HepG2 (cell line): Measurements from ENCODE around the gene ENTPD7. TPM values are rescaled to one million over a fixed set of nuclear protein-coding genes. Genes with fewer than 3 reads are reported as not detected.

Source experiments
- ATAC-seq: fragments of 200-7000 bp; cut with Tn5 transposase; 3 replicates; pipeline ENCODE4 v1.9.1; 2020; ENCODE audit warnings: mild to moderate bottlenecking, moderate library complexity
- BruUV-seq: library from RNA; stranded (reverse); fragments of 400-500 nt; replicated peaks from 2 replicates; lab custom pipeline; 2021; lab: Mats Ljungman, UMichigan
- CTCF ChIA-PET: fragments of 300-600 bp; formaldehyde crosslinking; extraction: SDS; loops from one replicate; lab custom pipeline; 2021; ENCODE audit warnings: low total read pairs, inconsistent platforms, low intra/inter-chr PET ratio; lab: Yijun Ruan, JAX
- POLR2A ChIA-PET: fragments of 350-600 bp; sonication (Branson Sonifier 250); formaldehyde crosslinking; loops from one replicate; lab custom pipeline; 2020; ENCODE audit warnings: antibody characterized with exemption, inconsistent platforms; lab: Yijun Ruan, JAX
- DNase-seq: peaks from one replicate; pipeline ENCODE4 v3.0.0-alpha.2; 2015; ENCODE audit warnings: low spot score
- FAIRE-seq: peaks from 3 replicates; lab custom pipeline; 2011; peaks lifted over from hg19 to GRCh38; lab: Jason Lieb, UNC
- H2AFZ ChIP-seq: one replicate; pipeline ENCODE4 v1.6.1; 2011; ENCODE audit warnings: low read length, inconsistent platforms
- H3K27ac ChIP-seq: fragments of 300-600 bp; 3 replicates; pipeline ENCODE4 v1.8.0; 2011; ENCODE audit warnings: mixed run types, mild to moderate bottlenecking, mixed read lengths, low read length, inconsistent platforms; ENCODE audit not compliant: insufficient read depth; ENCODE audit errors: extremely low read length
- H3K27me3 ChIP-seq, 2 experiments: fragments of 200-600 bp in 1 of 2; 2 replicates in 1 of 2; 3 replicates in 1 of 2; pipeline versions ENCODE4 v1.6.0 to v1.8.0; 2011; ENCODE audit warnings: low read length in 2 of 2, mild to moderate bottlenecking in 2 of 2, moderate library complexity in 2 of 2, inconsistent platforms in 1 of 2; ENCODE audit not compliant: insufficient read depth in 2 of 2, control insufficient read depth in 1 of 2
- H3K36me3 ChIP-seq, 2 experiments: fragments of 200-600 bp in 1 of 2; replicated peaks in 1 of 2; 2 replicates in 1 of 2; 3 replicates in 1 of 2; pipeline versions ENCODE4 v1.5.1 to v1.8.0; 2011; ENCODE audit warnings: low read length in 2 of 2, inconsistent platforms in 1 of 2; ENCODE audit not compliant: insufficient read depth in 2 of 2, control insufficient read depth in 1 of 2
- H3K4me1 ChIP-seq: 2 replicates; pipeline ENCODE4 v1.5.1; 2012; ENCODE audit warnings: low read length, inconsistent platforms; ENCODE audit not compliant: insufficient read depth
- H3K4me2 ChIP-seq: 2 replicates; pipeline ENCODE4 v1.6.0; 2011; ENCODE audit warnings: low read depth, low read length, inconsistent platforms
- H3K4me3 ChIP-seq, 3 experiments: fragments of 200-600 bp in 1 of 3; sonication (generic), shearing (Covaris generic) in 1 of 3; replicated peaks in 1 of 3; 2 replicates each; pipeline ENCODE4 v1.5.1; 2011 to 2016; ENCODE audit warnings: low read length in 3 of 3, inconsistent platforms in 2 of 3, low read depth in 2 of 3, mild to moderate bottlenecking in 2 of 3, control low read depth in 1 of 3, mixed read lengths in 1 of 3; ENCODE audit not compliant: insufficient read depth in 1 of 3
- H3K79me2 ChIP-seq: one replicate; pipeline ENCODE4 v1.6.1; 2011; ENCODE audit warnings: low read length, inconsistent platforms; ENCODE audit not compliant: insufficient read depth
- H3K9ac ChIP-seq: 2 replicates; pipeline ENCODE4 v1.6.0; 2011; ENCODE audit warnings: mild to moderate bottlenecking, low read depth, low read length, inconsistent platforms; ENCODE audit not compliant: insufficient read depth
- H3K9me3 ChIP-seq: 2 replicates; pipeline ENCODE4 v1.5.1; 2012; ENCODE audit warnings: mild to moderate bottlenecking, low read length
- H4K20me1 ChIP-seq: 2 replicates; pipeline ENCODE4 v1.6.0; 2011; ENCODE audit warnings: inconsistent platforms, mild to moderate bottlenecking, low read length, moderate library complexity; ENCODE audit not compliant: insufficient read depth
- ATF7-NPFF ChIP-seq: sonication (generic); formaldehyde crosslinking; IDR thresholded peaks from 2 replicates; pipeline ENCODE4 v1.8.1; 2023; ENCODE audit warnings: mild to moderate bottlenecking, low read depth, missing genetic modification reagents, moderate library complexity
- HOXA9 ChIP-seq: sonication (generic); formaldehyde crosslinking; IDR thresholded peaks from 2 replicates; pipeline ENCODE4 v1.8.1; 2022; ENCODE audit warnings: missing genetic modification reagents, mild to moderate bottlenecking, moderate library complexity, borderline replicate concordance
- MAFG ChIP-seq: sonication (generic); formaldehyde crosslinking; IDR thresholded peaks from 2 replicates; pipeline ENCODE4 v1.5.1; 2020; ENCODE audit warnings: mild to moderate bottlenecking, missing genetic modification reagents
- NBN ChIP-seq: fragments of 450-650 bp; conservative IDR thresholded peaks from 2 replicates; pipeline ENCODE4 v1.6.1; 2017
- NFE2L1 ChIP-seq: sonication (generic); formaldehyde crosslinking; IDR thresholded peaks from 2 replicates; pipeline ENCODE4 v1.4.0; 2020; ENCODE audit warnings: missing genetic modification reagents, mild to moderate bottlenecking, borderline replicate concordance
- RBFOX2 ChIP-seq: fragments of 200-400 bp; formaldehyde crosslinking; IDR thresholded peaks from 2 replicates; pipeline ENCODE4 v1.6.1; 2017; ENCODE audit warnings: low read depth, mild to moderate bottlenecking, low read length
- RORA ChIP-seq: sonication (generic); formaldehyde crosslinking; IDR thresholded peaks from 2 replicates; pipeline ENCODE4 v1.5.0; 2020; ENCODE audit warnings: mild to moderate bottlenecking, missing genetic modification reagents, moderate library complexity
- SNAI1 ChIP-seq: sonication (generic); formaldehyde crosslinking; IDR thresholded peaks from 2 replicates; pipeline ENCODE4 v1.5.0; 2020; ENCODE audit warnings: mild to moderate bottlenecking, missing genetic modification reagents, borderline replicate concordance
- STAG1 ChIP-seq: sonication (generic); formaldehyde crosslinking; IDR thresholded peaks from 2 replicates; pipeline ENCODE4 v1.4.0; 2020; ENCODE audit warnings: missing genetic modification reagents
- ZNF24 ChIP-seq: fragments of 450-650 bp; IDR thresholded peaks from 2 replicates; pipeline ENCODE4 v1.6.1; 2017; ENCODE audit warnings: antibody characterized with exemption, mild to moderate bottlenecking
- ZNF431 ChIP-seq: sonication (generic); formaldehyde crosslinking; IDR thresholded peaks from 2 replicates; pipeline ENCODE4 v1.9.0; 2022; ENCODE audit warnings: missing genetic modification reagents, low read depth, mild to moderate bottlenecking, borderline replicate concordance
- ZNF724P ChIP-seq: sonication (generic); formaldehyde crosslinking; IDR thresholded peaks from 2 replicates; pipeline ENCODE4 v1.8.0; 2022; ENCODE audit warnings: missing genetic modification reagents, borderline replicate concordance
- WGBS: methylation state at CpG from one replicate; pipeline ENCODE4 v1.1.6; 2017; ENCODE audit warnings: low lambda C conversion rate; 5-methylcytosine and 5-hydroxymethylcytosine counted together
- in situ Hi-C: cut with HindIII; loops from 2 replicates; pipeline ENCODE4 v1.10.0; 2017; ENCODE audit warnings: low pct_unique_long_range_greater_than_20kb; ENCODE audit not compliant: extremely low pct_ligation_motif_present
- intact Hi-C: fragments of 100-400 bp; cut with micrococcal nuclease; formaldehyde crosslinking; loops from one replicate; pipeline ENCODE4 v1.10.0; 2022; ENCODE audit not compliant: unreplicated experiment
- polyA plus RNA-seq, 8 experiments: library from polyadenylated mRNA; depleted of rRNA in 3 of 8; stranded (reverse) in 7 of 8; unstranded in 1 of 8; fragments of >200 nt; fragmentation: Illumina TruSeq in 4 of 8; extraction: Trizol in 4 of 8; gene quantifications; 2 replicates each; pipeline versions ENCODE4 v1.2.1 to v1.2.3, GENCODE V29; 2011 to 2016; ENCODE audit warnings: low read depth in 4 of 8, missing spikeins in 1 of 8, mixed read lengths in 1 of 8; ENCODE audit not compliant: insufficient read depth in 1 of 8
- total RNA-seq, 5 experiments: library from RNA; depleted of rRNA; stranded (reverse); fragments of >200 nt; fragmentation: Illumina TruSeq; extraction: Trizol; gene quantifications; 2 replicates each; pipeline ENCODE4 v1.2.3, GENCODE V29; 2016; ENCODE audit warnings: low read depth in 1 of 5
- TF ChIP-seq, protein P1 (sequence below): sonication (generic); formaldehyde crosslinking; IDR thresholded peaks from 2 replicates; pipeline ENCODE4 v1.4.0; 2020; ENCODE audit warnings: missing genetic modification reagents

ENTPD7 gene
- total and polyA plus RNA-seq, 2 of the 13 experiments (the other 11 are each of a cell fraction or from before 2014, with no cell fraction given), result 7.6 to 36.5 TPM

DNA sequence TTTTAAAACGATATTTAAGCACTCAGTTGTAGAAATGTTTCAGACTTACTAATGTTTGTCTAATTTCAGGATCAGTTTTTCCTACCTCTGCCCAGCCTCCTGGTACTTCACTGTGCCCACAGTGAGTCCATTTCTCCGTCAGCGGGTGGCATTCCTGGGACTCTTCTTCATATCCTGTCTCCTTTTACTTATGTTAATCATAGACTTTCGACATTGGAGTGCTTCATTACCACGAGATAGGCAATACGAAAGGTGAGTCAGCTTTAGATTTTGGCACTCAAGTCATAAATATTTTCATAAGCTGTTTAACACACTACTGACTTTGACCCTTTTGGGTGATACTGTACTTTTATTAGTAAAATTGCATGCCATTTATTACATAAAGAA lies 2.1 kb downstream of the ENTPD7 start:
- H3K9me3 ChIP-seq, result no peaks in the 10 kb centered on the region
- TF ChIP-seq ATF7-NPFF (CRISPR knock-in tag) (no peak), STAG1 (CRISPR knock-in tag) (no peak)
- TF ChIP-seq, protein P1, sequence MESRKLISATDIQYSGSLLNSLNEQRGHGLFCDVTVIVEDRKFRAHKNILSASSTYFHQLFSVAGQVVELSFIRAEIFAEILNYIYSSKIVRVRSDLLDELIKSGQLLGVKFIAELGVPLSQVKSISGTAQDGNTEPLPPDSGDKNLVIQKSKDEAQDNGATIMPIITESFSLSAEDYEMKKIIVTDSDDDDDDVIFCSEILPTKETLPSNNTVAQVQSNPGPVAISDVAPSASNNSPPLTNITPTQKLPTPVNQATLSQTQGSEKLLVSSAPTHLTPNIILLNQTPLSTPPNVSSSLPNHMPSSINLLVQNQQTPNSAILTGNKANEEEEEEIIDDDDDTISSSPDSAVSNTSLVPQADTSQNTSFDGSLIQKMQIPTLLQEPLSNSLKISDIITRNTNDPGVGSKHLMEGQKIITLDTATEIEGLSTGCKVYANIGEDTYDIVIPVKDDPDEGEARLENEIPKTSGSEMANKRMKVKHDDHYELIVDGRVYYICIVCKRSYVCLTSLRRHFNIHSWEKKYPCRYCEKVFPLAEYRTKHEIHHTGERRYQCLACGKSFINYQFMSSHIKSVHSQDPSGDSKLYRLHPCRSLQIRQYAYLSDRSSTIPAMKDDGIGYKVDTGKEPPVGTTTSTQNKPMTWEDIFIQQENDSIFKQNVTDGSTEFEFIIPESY (CRISPR knock-in tag), result 0 out of 2 replicates have a peak, but pooled peaks have one; percentile 14
- no peak overlapping the region; the same call in 1 of the 2 replicates for H3K9ac ChIP-seq
- intact Hi-C loops, result no loop called here
- FAIRE-seq (no peak), ATAC-seq (no peak), DNase-seq (no peak)
- no peaks in the 10 kb centered on the region; a peak in 1 of 5 replicates for H3K27me3 ChIP-seq
- ChIA-PET CTCF (no interaction called here), POLR2A (no interaction called here)
- in situ Hi-C loops, result no loop called here
- peak overlapping the region; percentile 76 for H3K27ac ChIP-seq
- H3K4me2 ChIP-seq, result peak overlapping the region; percentile 72
- H2AFZ ChIP-seq, result no peak overlapping the region
- WGBS, result 78% methylated on average over 6 of the region's 6 CpGs
- H3K79me2 ChIP-seq, result peaks cover 29% of the 10 kb centered on the region
- H3K4me1 ChIP-seq, result peaks cover 49% of the 10 kb centered on the region
- peaks cover 2 to 9% of the 10 kb centered on the region in 2 experiments; a peak in 2 of 5 replicates for H3K36me3 ChIP-seq
- no TSS peak for BruUV-seq
- no peak overlapping the region; a peak in 1 of 6 replicates for H3K4me3 ChIP-seq
- no peaks in the 10 kb centered on the region for H4K20me1 ChIP-seq

DNA sequence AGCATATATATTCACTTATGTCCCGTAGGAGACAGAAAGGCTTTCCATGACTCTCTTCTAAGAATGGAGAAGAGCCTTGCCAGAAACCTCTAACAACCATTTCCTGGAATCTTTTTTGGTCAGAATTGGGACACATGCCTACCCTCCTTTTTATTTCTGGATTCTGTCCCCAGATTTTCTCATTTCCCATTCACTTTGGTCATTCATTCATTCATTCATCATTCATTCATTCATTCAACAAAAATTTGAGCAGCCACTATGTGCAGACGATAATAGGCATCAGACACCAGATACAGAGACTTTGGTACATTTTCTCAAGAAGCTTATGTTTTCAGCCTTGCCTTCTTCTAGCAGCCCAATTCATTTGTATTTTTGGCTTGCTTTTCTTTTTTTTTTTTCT lies 6.0 kb downstream of the ENTPD7 start:
- intact Hi-C loops (no loop called here), in situ Hi-C loops (no loop called here)
- Histone ChIP-seq H3K36me3 (peaks cover 2 to 13% of the 10 kb centered on the region in 2 experiments; a peak in 2 of 5 replicates), H3K4me3 (no peak overlapping the region), H3K9ac (no peak overlapping the region), H4K20me1 (no peaks in the 10 kb centered on the region), H3K4me1 (peaks cover 37% of the 10 kb centered on the region), H3K27me3 (no peaks in the 10 kb centered on the region), H3K4me2 (no peak overlapping the region), H3K27ac (no peak overlapping the region), H2AFZ (no peak overlapping the region), H3K79me2 (peaks cover 20% of the 10 kb centered on the region), H3K9me3 (no peaks in the 10 kb centered on the region)
- TF ChIP-seq NBN (no peak), ZNF724P (CRISPR knock-in tag) (no peak), NFE2L1 (CRISPR knock-in tag) (no peak), ZNF431 (CRISPR knock-in tag) (no peak), RORA (CRISPR knock-in tag) (no peak), MAFG (CRISPR knock-in tag) (no peak), ZNF24 (peak; percentile 87), HOXA9 (CRISPR knock-in tag) (no peak), SNAI1 (no peak), RBFOX2 (0 out of 2 replicates have a peak, but pooled peaks have one; percentile 27)
- POLR2A ChIA-PET, result no interaction called here
- BruUV-seq, result no TSS peak
- 92% methylated on average over 2 of the region's 2 CpGs for WGBS
- CTCF ChIA-PET, result no interaction called here
- DNase-seq (no peak), ATAC-seq (no peak), FAIRE-seq (no peak)
